NB4 (cell line): ENCODE measurements around the gene HAGHL.

Experiments
- CTCF ChIP-seq: IDR thresholded peaks from one replicate; pipeline ENCODE4 v1.5.1; 2012; ENCODE audit warnings: low read depth, low read length
- MYC ChIP-seq: IDR thresholded peaks from 2 replicates; pipeline ENCODE4 v1.6.1; 2011; ENCODE audit warnings: low read depth, low read length
- POLR2A ChIP-seq: IDR thresholded peaks from 2 replicates; pipeline ENCODE4 v1.6.1; 2011; ENCODE audit warnings: mild to moderate bottlenecking; ENCODE audit not compliant: insufficient read length; ENCODE audit errors: extremely low read depth
- TF ChIP-seq, protein P1 (sequence below): IDR thresholded peaks from 2 replicates; pipeline ENCODE4 v1.6.1; 2011; ENCODE audit warnings: low read depth, low read length

DNA sequence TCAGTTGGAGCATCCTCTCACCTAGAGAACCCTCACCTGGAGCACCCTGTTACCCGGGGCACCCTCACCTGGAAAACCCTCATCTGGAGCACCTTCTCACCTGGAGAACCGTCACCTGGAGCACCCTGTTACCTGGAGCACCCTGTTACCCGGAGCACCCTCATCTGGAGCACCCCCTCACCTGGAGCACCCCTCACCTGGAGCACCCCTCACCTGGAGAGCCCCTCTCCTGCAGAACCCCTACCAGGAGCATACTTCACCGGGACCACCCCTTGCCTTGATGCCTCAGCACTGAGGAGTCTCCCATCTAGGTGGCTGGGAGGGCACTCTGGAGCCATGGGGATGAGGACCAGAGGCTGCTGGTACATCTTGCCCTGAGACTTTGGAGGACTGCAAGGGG lies 17.9 kb upstream of the HAGHL start:
- no peak for TF ChIP-seq CTCF
- TF ChIP-seq POLR2A, result no peak
- TF ChIP-seq, protein P1, sequence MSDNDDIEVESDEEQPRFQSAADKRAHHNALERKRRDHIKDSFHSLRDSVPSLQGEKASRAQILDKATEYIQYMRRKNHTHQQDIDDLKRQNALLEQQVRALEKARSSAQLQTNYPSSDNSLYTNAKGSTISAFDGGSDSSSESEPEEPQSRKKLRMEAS, result no peak
- no peak for TF ChIP-seq MYC
